ENCODE results near the gene TIMM44. TPM values are rescaled to one million over a fixed set of nuclear protein-coding genes. Genes with fewer than 3 reads are reported as not detected.
A peak's percentile ranks its signal among the peaks of the same experiment; 100 is the strongest.

TIMM44 gene, protein sequence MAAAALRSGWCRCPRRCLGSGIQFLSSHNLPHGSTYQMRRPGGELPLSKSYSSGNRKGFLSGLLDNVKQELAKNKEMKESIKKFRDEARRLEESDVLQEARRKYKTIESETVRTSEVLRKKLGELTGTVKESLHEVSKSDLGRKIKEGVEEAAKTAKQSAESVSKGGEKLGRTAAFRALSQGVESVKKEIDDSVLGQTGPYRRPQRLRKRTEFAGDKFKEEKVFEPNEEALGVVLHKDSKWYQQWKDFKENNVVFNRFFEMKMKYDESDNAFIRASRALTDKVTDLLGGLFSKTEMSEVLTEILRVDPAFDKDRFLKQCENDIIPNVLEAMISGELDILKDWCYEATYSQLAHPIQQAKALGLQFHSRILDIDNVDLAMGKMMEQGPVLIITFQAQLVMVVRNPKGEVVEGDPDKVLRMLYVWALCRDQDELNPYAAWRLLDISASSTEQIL
- total RNA-seq (10 to 100 TPM; 65.3 to 97.6 (median 73.8) TPM), polyA plus RNA-seq (10 to 100 TPM; 16.7 to 22.8 TPM), total RNA-seq (47.9 reads per million, percentile 70 among the genes with 10 or more reads in this experiment)

DNA sequence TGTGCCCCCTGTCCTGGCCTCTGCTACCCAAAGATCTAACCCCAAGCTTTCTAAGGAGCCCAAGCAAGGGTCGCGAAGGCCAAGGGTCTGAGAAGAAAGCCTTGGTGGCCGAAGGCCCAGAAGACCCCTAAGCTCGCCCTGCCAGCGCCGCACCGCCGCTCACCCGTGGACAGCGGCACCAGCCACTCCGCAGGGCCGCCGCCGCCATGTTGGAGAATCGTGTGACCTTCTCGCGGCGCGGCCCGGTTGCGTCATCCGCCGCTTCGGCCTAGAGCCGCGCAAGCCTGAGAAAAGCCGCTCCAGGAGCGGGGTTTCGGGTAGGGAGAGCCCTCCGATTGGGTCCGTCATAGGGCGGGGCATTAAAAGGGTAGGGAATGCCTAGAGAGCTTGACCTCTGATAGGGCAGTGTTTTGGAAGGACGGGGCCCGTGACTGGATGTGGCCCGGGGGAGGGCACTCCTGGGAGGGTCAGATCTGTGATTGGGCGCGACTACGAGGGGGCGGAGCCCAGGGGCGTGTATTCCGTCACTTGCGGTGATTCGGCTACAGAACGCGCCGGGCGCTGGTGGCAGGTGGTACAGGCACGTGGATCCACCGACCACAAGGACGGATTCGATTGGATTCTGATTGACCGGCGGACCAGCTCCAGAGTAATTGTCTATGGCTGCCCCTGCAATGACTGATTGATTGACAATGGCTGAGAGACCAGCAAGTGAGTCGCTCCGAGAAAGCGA lies at the start of gene TIMM44:
TSS of gene TIMM44 (minus strand) at position 223 of the 733 bp plus-strand sequence. CDS start at position 208, 15 bp downstream.
- peaks cover 7 to 9% of the 10 kb centered on the region in 2 donors for H3K4me1 ChIP-seq (ENCODE audit: control insufficient read depth in 2 of 2, insufficient read depth in 2 of 2, low read length in 2 of 2)
- H3K27me3 ChIP-seq (ENCODE audit: control insufficient read depth in 2 of 2, insufficient read depth in 2 of 2, low read length in 2 of 2), result no peaks in the 10 kb centered on the region
- H3K9me3 ChIP-seq (ENCODE audit: control insufficient read depth in 2 of 3, low read length in 3 of 3), result no peaks in the 10 kb centered on the region
- peaks cover 0 to 25% (median 0%) of the 10 kb centered on the region in 3 experiments for H3K36me3 ChIP-seq (ENCODE audit: control insufficient read depth in 2 of 3, insufficient read depth in 3 of 3, low read length in 3 of 3)
- Mint-ChIP-seq H3K36me3 (peaks cover 5 to 14% (median 7%) of the 10 kb centered on the region in 5 donors), H3K4me3 (peak within 1 kb of the TSS; percentile 83 to 99 (median 94)), H3K27me3 (no peaks in the 10 kb centered on the region), H3K27ac (peak within 1 kb of the TSS; percentile 78 to 98 (median 96)), H3K9me3 (peaks cover 0 to 6% (median 0%) of the 10 kb centered on the region in 11 donors), H3K4me1 (peaks cover 10 to 44% (median 28%) of the 10 kb centered on the region in 7 donors)
- ATAC-seq, result peak; percentile 98
- peak; percentile 91 to 99 (median 98) for DNase-seq
- POLR2A ChIA-PET, result interaction anchor here (0.6 to 3.3 kb wide), 12 partner anchors 15 to 449 kb away, joined by 3 to 38 read pairs (median 4); partner anchors contain the start of genes ELAVL1, MAP2K7, NDUFA7 and PET100
- intact Hi-C loops (cut with micrococcal nuclease), result loop anchor here (1.0 to 5.0 kb wide), 16 partner anchors 14 to 447 kb away; partner anchors contain the start of genes MAP2K7 (in 2 of the 2), NDUFA7 (in 2 of the 2), RPS28 (in 2 of the 2) and SNAPC2 (in 2 of the 2)
- H3K4me3 ChIP-seq (ENCODE audit: low read length), result peak within 1 kb of the TSS; percentile 92
- H3K27ac ChIP-seq (ENCODE audit: low read depth, low read length), result peak within 1 kb of the TSS; percentile 96
- CTCF ChIA-PET, result interaction anchor here (0.6 to 3.7 kb wide), 13 partner anchors 10 to 375 kb away, joined by 3 to 22 read pairs (median 5); partner anchors contain the start of gene SNAPC2

DNA sequence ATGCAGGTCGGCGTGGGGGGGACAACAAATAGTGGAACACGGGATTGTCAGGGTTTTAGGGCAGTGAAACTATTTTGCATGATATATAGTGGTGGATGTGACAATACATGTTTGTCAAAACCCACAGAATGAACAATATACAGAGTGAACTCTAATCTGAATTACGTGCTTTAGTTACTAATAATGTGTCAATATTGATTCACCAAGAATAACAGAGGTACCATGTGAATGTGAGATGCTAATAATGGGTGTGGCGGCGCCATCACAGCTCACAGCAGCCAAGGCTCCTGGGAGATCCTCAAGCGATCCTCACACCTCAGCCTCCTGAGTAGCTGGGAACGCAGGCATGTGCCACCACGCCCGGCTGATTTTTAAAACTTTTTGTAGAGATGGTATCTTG lies 49.1 kb upstream of the TIMM44 start:
- intact Hi-C loops (cut with micrococcal nuclease), result loop anchor here in 1 of 2 donors (5.0 kb wide), 1 partner anchor 35 kb away; no protein-coding TSS in a partner anchor
- H3K27ac ChIP-seq (ENCODE audit: low read depth, low read length), result no peak overlapping the region
- DNase-seq (no peak), ATAC-seq (no peak)
- H3K36me3 Mint-ChIP-seq, result peaks cover 0 to 28% (median 6%) of the 10 kb centered on the region in 5 donors
- POLR2A ChIA-PET, result no interaction called here
- no peaks in the 10 kb centered on the region for H3K9me3 ChIP-seq (ENCODE audit: control insufficient read depth in 2 of 3, low read length in 3 of 3)
- no peak overlapping the region for H3K4me3 ChIP-seq (ENCODE audit: low read length)
- H3K4me1 ChIP-seq (ENCODE audit: control insufficient read depth in 2 of 2, insufficient read depth in 2 of 2, low read length in 2 of 2), result peaks cover 0 to 4% of the 10 kb centered on the region in 2 donors
- H3K4me3 Mint-ChIP-seq, result no peak overlapping the region
- H3K4me1 Mint-ChIP-seq, result peaks cover 25 to 45% (median 37%) of the 10 kb centered on the region in 7 donors
- peak overlapping the region in 1 of 9 donors; percentile 12 for H3K27ac Mint-ChIP-seq
- H3K27me3 Mint-ChIP-seq, result no peaks in the 10 kb centered on the region
- peaks cover 7 to 59% (median 14%) of the 10 kb centered on the region in 3 experiments for H3K36me3 ChIP-seq (ENCODE audit: control insufficient read depth in 2 of 3, insufficient read depth in 3 of 3, low read length in 3 of 3)
- CTCF ChIA-PET, result no interaction called here
- no peaks in the 10 kb centered on the region for H3K27me3 ChIP-seq (ENCODE audit: control insufficient read depth in 2 of 2, insufficient read depth in 2 of 2, low read length in 2 of 2)
- no peaks in the 10 kb centered on the region for H3K9me3 Mint-ChIP-seq

DNA sequence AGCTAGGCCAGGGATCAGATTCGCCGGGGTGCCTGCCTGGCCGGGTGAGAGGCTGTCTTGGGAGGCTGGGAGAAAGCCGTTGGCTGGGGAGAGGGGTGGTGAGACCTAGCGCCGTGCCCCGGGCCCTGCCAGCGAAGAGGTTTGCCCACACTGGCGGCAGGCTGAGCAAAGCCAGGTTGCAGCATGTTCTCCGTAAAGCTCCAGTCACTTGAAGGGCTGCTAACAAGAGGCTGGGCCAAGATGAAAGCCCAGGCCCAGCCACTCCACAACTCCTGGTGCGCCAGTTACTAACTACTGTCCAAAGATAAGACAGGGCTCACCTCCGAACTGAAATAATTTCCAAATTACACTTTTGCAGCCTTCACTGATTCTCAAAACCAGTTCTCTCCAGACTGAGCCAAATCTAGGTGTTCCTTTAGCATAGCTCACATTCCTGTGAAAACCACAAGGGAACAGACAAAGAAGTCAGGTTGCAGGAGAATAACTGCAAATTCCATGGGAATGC lies 45.7 kb upstream of the TIMM44 start:
- Histone ChIP-seq H3K4me3 (ENCODE audit: low read length) (no peak overlapping the region), H3K27ac (ENCODE audit: low read depth, low read length) (no peak overlapping the region), H3K27me3 (ENCODE audit: control insufficient read depth in 2 of 2, insufficient read depth in 2 of 2, low read length in 2 of 2) (no peaks in the 10 kb centered on the region), H3K4me1 (ENCODE audit: control insufficient read depth in 2 of 2, insufficient read depth in 2 of 2, low read length in 2 of 2) (peaks cover 0 to 4% of the 10 kb centered on the region in 2 donors), H3K9me3 (ENCODE audit: control insufficient read depth in 2 of 3, low read length in 3 of 3) (no peaks in the 10 kb centered on the region), H3K36me3 (ENCODE audit: control insufficient read depth in 2 of 3, insufficient read depth in 3 of 3, low read length in 3 of 3) (peaks cover 7 to 91% (median 22%) of the 10 kb centered on the region in 3 experiments)
- ATAC-seq (no peak), DNase-seq (no peak)
- Mint-ChIP-seq H3K27ac (no peak overlapping the region), H3K27me3 (no peaks in the 10 kb centered on the region), H3K4me1 (peaks cover 12 to 30% (median 16%) of the 10 kb centered on the region in 7 donors), H3K4me3 (no peak overlapping the region), H3K36me3 (peaks cover 0 to 32% (median 8%) of the 10 kb centered on the region in 5 donors), H3K9me3 (no peaks in the 10 kb centered on the region)
- POLR2A ChIA-PET, result no interaction called here
- intact Hi-C loops (cut with micrococcal nuclease), result no loop called here
- CTCF ChIA-PET, result interaction anchor here (0.8 kb wide), 1 partner anchor 13 kb away, joined by 3 read pairs; no protein-coding TSS in a partner anchor

DNA sequence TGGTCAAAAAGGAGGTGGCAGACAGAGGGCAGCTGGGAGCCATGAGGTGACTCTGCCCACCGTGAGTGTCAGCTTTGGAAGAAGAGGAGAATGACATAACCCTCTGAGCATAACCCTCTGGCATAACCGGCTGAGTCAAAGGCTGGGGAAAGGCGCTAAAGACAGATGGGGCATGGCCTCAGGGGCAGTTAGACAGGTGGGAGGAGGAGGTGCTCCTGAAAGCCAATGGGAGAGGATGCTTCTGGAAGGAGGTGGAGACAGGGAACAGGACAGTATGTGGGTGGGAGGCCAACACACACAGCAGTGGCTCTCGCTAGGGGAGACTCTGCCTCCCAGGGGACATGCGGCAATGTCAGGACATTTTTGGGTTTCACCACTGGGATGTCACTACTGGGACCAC lies 44.8 kb upstream of the TIMM44 start:
- Mint-ChIP-seq H3K9me3 (no peaks in the 10 kb centered on the region), H3K27ac (peak overlapping the region in 2 of 9 donors; percentile 42 to 77), H3K4me1 (peaks cover 5 to 24% (median 9%) of the 10 kb centered on the region in 7 donors), H3K36me3 (peaks cover 0 to 33% (median 12%) of the 10 kb centered on the region in 5 donors), H3K4me3 (no peak overlapping the region), H3K27me3 (no peaks in the 10 kb centered on the region)
- Histone ChIP-seq H3K9me3 (ENCODE audit: control insufficient read depth in 2 of 3, low read length in 3 of 3) (no peaks in the 10 kb centered on the region), H3K27me3 (ENCODE audit: control insufficient read depth in 2 of 2, insufficient read depth in 2 of 2, low read length in 2 of 2) (no peaks in the 10 kb centered on the region), H3K27ac (ENCODE audit: low read depth, low read length) (no peak overlapping the region), H3K4me1 (ENCODE audit: control insufficient read depth in 2 of 2, insufficient read depth in 2 of 2, low read length in 2 of 2) (no peaks in the 10 kb centered on the region), H3K36me3 (ENCODE audit: control insufficient read depth in 2 of 3, insufficient read depth in 3 of 3, low read length in 3 of 3) (peaks cover 7 to 93% (median 30%) of the 10 kb centered on the region in 3 experiments), H3K4me3 (ENCODE audit: low read length) (no peak overlapping the region)
- intact Hi-C loops (cut with micrococcal nuclease), result no loop called here
- CTCF ChIA-PET, result no interaction called here
- no peak for ATAC-seq
- no peak for DNase-seq
- POLR2A ChIA-PET, result no interaction called here

DNA sequence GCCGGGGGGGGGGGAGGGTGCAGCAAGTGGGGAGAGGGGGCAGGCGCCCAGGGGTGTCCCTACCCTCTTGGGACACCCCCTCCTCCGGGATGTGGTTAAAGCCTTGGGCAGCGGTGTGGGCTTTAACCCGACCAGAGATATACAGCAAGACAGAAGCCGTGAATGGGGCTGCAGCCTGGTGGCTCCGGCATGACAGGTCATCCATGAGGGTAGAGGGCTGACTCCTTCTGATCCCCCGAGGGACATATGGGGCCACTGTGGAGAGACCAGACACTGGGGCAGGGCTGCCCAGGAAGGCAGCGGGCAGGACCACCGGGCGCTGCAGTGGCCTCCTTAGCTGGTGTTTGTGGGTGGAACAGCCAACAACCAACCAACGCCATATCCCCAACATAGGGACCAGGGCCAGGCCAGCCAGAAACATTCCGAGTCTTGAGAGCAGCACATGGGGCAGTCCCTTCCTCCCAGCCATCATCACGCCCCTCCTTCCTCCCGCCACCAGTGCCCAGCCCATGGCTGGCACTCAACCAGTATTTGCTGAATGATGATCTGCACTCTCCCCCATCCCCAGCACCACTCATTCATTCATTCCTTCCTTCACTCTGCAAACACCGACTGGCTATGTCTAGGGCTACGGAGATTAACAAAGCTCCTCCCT lies 43.8 kb upstream of the TIMM44 start:
- DNase-seq, result no peak
- ChIA-PET CTCF (no interaction called here), POLR2A (no interaction called here)
- Mint-ChIP-seq H3K4me1 (peaks cover 1 to 20% (median 8%) of the 10 kb centered on the region in 7 donors), H3K4me3 (no peak overlapping the region), H3K27ac (peak overlapping the region in 2 of 9 donors; percentile 48 to 77), H3K9me3 (no peaks in the 10 kb centered on the region), H3K36me3 (peaks cover 0 to 32% (median 12%) of the 10 kb centered on the region in 5 donors), H3K27me3 (no peaks in the 10 kb centered on the region)
- Histone ChIP-seq H3K4me1 (ENCODE audit: control insufficient read depth in 2 of 2, insufficient read depth in 2 of 2, low read length in 2 of 2) (no peaks in the 10 kb centered on the region), H3K27ac (ENCODE audit: low read depth, low read length) (no peak overlapping the region), H3K27me3 (ENCODE audit: control insufficient read depth in 2 of 2, insufficient read depth in 2 of 2, low read length in 2 of 2) (no peaks in the 10 kb centered on the region), H3K9me3 (ENCODE audit: control insufficient read depth in 2 of 3, low read length in 3 of 3) (no peaks in the 10 kb centered on the region), H3K4me3 (ENCODE audit: low read length) (no peak overlapping the region), H3K36me3 (ENCODE audit: control insufficient read depth in 2 of 3, insufficient read depth in 3 of 3, low read length in 3 of 3) (peaks cover 7 to 93% (median 31%) of the 10 kb centered on the region in 3 experiments)
- intact Hi-C loops (cut with micrococcal nuclease), result no loop called here
- no peak for ATAC-seq
